Endothelial cell of umbilical vein (primary cell): ENCODE data around the gene KSR1. TPM values are rescaled to one million over a fixed set of nuclear protein-coding genes. Genes with fewer than 3 reads are reported as not detected.

Experiments
- BruUV-seq: library from RNA; stranded (reverse); fragments of 400-500 nt; replicated peaks from 2 replicates; lab custom pipeline; 2021; lab: Mats Ljungman, UMichigan
- CTCF ChIA-PET: fragments of 300-600, 350-600 bp; sonication (Branson Sonifier 250); formaldehyde crosslinking; loops from one replicate; lab custom pipeline; 2021; ENCODE audit warnings: antibody characterized with exemption, inconsistent platforms; lab: Charles Lee
- POLR2A ChIA-PET: fragments of 300-600, 350-600 bp; sonication (Branson Sonifier 250); formaldehyde crosslinking; loops from one replicate; lab custom pipeline; 2021; ENCODE audit warnings: antibody characterized with exemption, inconsistent platforms; lab: Charles Lee
- DNase-seq: peaks from one replicate; pipeline ENCODE4 v3.0.0-alpha.2; 2011; ENCODE audit warnings: low read depth, low spot score
- FAIRE-seq: peaks from 2 replicates; lab custom pipeline; 2011; peaks lifted over from hg19 to GRCh38; lab: Jason Lieb, UNC
- H2AFZ ChIP-seq: 2 replicates; pipeline ENCODE4 v1.6.0; 2012; ENCODE audit warnings: low read depth, low read length, control low read depth, inconsistent platforms
- H3K27ac ChIP-seq: 2 replicates; pipeline ENCODE4 v1.5.1; 2011; ENCODE audit warnings: low read depth, mild to moderate bottlenecking, control low read depth, low read length, moderate library complexity; ENCODE audit not compliant: insufficient read depth
- H3K27me3 ChIP-seq, 2 experiments: 2 replicates each; pipeline versions ENCODE4 v1.6.0 to v1.6.1; 2011; ENCODE audit warnings: low read length in 2 of 2, mixed read lengths in 1 of 2; ENCODE audit not compliant: control insufficient read depth in 2 of 2, insufficient read depth in 2 of 2
- H3K36me3 ChIP-seq, 2 experiments: 2 replicates in 1 of 2; 3 replicates in 1 of 2; pipeline ENCODE4 v1.5.1; 2011; ENCODE audit warnings: low read length in 2 of 2, mild to moderate bottlenecking in 1 of 2, moderate library complexity in 1 of 2; ENCODE audit not compliant: control insufficient read depth in 2 of 2, insufficient read depth in 2 of 2; ENCODE audit errors: extremely low read depth in 1 of 2
- H3K4me1 ChIP-seq: 3 replicates; pipeline ENCODE4 v1.5.1; 2011; ENCODE audit warnings: mild to moderate bottlenecking, low read length; ENCODE audit not compliant: control insufficient read depth, insufficient read depth; ENCODE audit errors: extremely low read depth
- H3K4me2 ChIP-seq: 2 replicates; pipeline ENCODE4 v1.6.1; 2011; ENCODE audit warnings: low read length, control low read depth, mixed read lengths; ENCODE audit not compliant: insufficient read depth
- H3K4me3 ChIP-seq, 3 experiments: fragments of 200-600 bp in 1 of 3; sonication (generic), shearing (Covaris generic) in 1 of 3; replicated peaks in 1 of 3; 2 replicates each; pipeline ENCODE4 v1.5.1; 2011 to 2016; ENCODE audit warnings: control low read depth in 3 of 3, low read length in 3 of 3, mild to moderate bottlenecking in 2 of 3, inconsistent platforms in 1 of 3, low read depth in 1 of 3, moderate library complexity in 1 of 3; ENCODE audit not compliant: insufficient read depth in 1 of 3
- H3K79me2 ChIP-seq: 2 replicates; pipeline ENCODE4 v1.6.0; 2012; ENCODE audit warnings: low read length, inconsistent platforms; ENCODE audit not compliant: control insufficient read depth, insufficient read depth
- H3K9ac ChIP-seq: replicated peaks from 2 replicates; pipeline ENCODE3; 2011; ENCODE audit warnings: low read length, control low read depth; ENCODE audit not compliant: insufficient read depth; ENCODE audit errors: extremely low read depth
- H3K9me1 ChIP-seq: replicated peaks from 3 replicates; pipeline ENCODE4 v1.6.0; 2011; ENCODE audit warnings: mild to moderate bottlenecking, low read length; ENCODE audit not compliant: control insufficient read depth, insufficient read depth; ENCODE audit errors: extremely low read depth
- H3K9me3 ChIP-seq: replicated peaks from 2 replicates; pipeline ENCODE4 v1.5.1; 2012; ENCODE audit warnings: low read length, inconsistent platforms; ENCODE audit not compliant: control insufficient read depth, insufficient read depth
- H4K20me1 ChIP-seq: replicated peaks from 2 replicates; pipeline ENCODE3; 2011; ENCODE audit warnings: mild to moderate bottlenecking, low read length; ENCODE audit not compliant: control insufficient read depth, insufficient read depth; ENCODE audit errors: extremely low read depth
- CTCF ChIP-seq, 2 donors: IDR thresholded peaks; 1 replicate in 1 of 2; 2 replicates in 1 of 2; pipeline ENCODE4 v1.5.1; 2011; ENCODE audit warnings: low read length in 2 of 2, mild to moderate bottlenecking in 2 of 2, moderate library complexity in 2 of 2, control low read depth in 1 of 2, inconsistent platforms in 1 of 2, low read depth in 1 of 2; ENCODE audit not compliant: insufficient read depth in 1 of 2; ENCODE audit errors: extremely low read depth in 1 of 2
- EZH2 ChIP-seq: IDR thresholded peaks from 2 replicates; pipeline ENCODE4 v1.6.1; 2012; ENCODE audit warnings: borderline replicate concordance, low read depth, mild to moderate bottlenecking, moderate library complexity, low read length, inconsistent platforms; ENCODE audit not compliant: severe bottlenecking
- FOS ChIP-seq: IDR thresholded peaks from 2 replicates; pipeline ENCODE4 v1.6.1; 2011; ENCODE audit warnings: mild to moderate bottlenecking, low read length, moderate library complexity, borderline replicate concordance; ENCODE audit not compliant: insufficient read depth
- GATA2 ChIP-seq: IDR thresholded peaks from 2 replicates; pipeline ENCODE4 v1.7.0; 2011; ENCODE audit warnings: low read depth, mild to moderate bottlenecking, moderate library complexity, mixed read lengths, low read length; ENCODE audit not compliant: insufficient read length, insufficient read depth
- JUN ChIP-seq: IDR thresholded peaks from 2 replicates; pipeline ENCODE4 v1.6.1; 2011; ENCODE audit warnings: borderline replicate concordance, low read depth; ENCODE audit not compliant: insufficient read length, insufficient read depth
- MAX ChIP-seq: IDR thresholded peaks from 2 replicates; pipeline ENCODE4 v1.6.1; 2011; ENCODE audit not compliant: insufficient read depth, insufficient read length
- MYC ChIP-seq: IDR thresholded peaks from one replicate; pipeline ENCODE4 v1.6.1; 2011; ENCODE audit warnings: mild to moderate bottlenecking, low read depth, low read length
- POLR2A ChIP-seq: IDR thresholded peaks from 2 replicates; pipeline ENCODE4 v1.6.1; 2012; ENCODE audit warnings: low read depth, mild to moderate bottlenecking, control low read depth, low read length
- POLR2AphosphoS5 ChIP-seq: IDR thresholded peaks from 2 replicates; pipeline ENCODE4 v1.6.1; 2012; ENCODE audit warnings: low read depth, mild to moderate bottlenecking, control low read depth, low read length, moderate library complexity; ENCODE audit not compliant: insufficient read depth
- dilution Hi-C: fragments of 300-500 bp; cut with MboI; formaldehyde crosslinking; loops from one replicate; pipeline ENCODE4 v1.15.0; 2019; ENCODE audit warnings: low sequenced_read_pairs; ENCODE audit not compliant: extremely low pct_ligation_motif_present
- intact Hi-C: fragments of 100-400 bp; cut with micrococcal nuclease; formaldehyde crosslinking; loops from one replicate; pipeline ENCODE4 v1.10.0; 2022
- polyA plus RNA-seq, 4 experiments: library from polyadenylated mRNA; depleted of rRNA in 3 of 4; stranded (reverse) in 3 of 4; unstranded in 1 of 4; fragments of >200 nt; gene quantifications; 2 replicates each; pipeline versions ENCODE4 v1.2.1 to v1.2.3, GENCODE V29; 2011 to 2012; ENCODE audit warnings: missing spikeins in 1 of 4
- total RNA-seq: library from RNA; stranded (reverse); gene quantifications from 2 replicates; pipeline ENCODE4 v1.2.3, GENCODE V29; 2021

KSR1 gene
- total and polyA plus RNA-seq, 2 donors (not counting 3 experiments of a cell fraction or from before 2014, with no cell fraction given): 35.4 to 80.2 TPM

- CTCF ChIA-PET: interaction anchor here (0.8 to 3.4 kb wide), 10 partner anchors 12 to 342 kb away, joined by 3 to 18 read pairs (median 3); partner anchors contain the start of gene KSR1
- DNase-seq: no peak
- Histone ChIP-seq H3K9me1 (no peaks in the 10 kb centered on the region), H3K27ac (peak overlapping the region; percentile 16), H3K9ac (no peak overlapping the region), H2AFZ (no peak overlapping the region), H3K4me1 (peaks cover 17% of the 10 kb centered on the region), H3K4me2 (no peak overlapping the region), H3K4me3 (no peak overlapping the region), H3K36me3 (peaks cover 0 to 10% of the 10 kb centered on the region in 2 experiments), H3K9me3 (no peaks in the 10 kb centered on the region), H3K27me3 (no peaks in the 10 kb centered on the region), H3K79me2 (peaks cover 26% of the 10 kb centered on the region), H4K20me1 (no peaks in the 10 kb centered on the region)
- dilution Hi-C loops (no loop called here), intact Hi-C loops (no loop called here)
- FAIRE-seq: no peak
- POLR2A ChIA-PET: no interaction called here
- no TSS peak for BruUV-seq
- TF ChIP-seq EZH2 (no peak), JUN (no peak), GATA2 (no peak), POLR2AphosphoS5 (no peak), FOS (no peak), CTCF (IDR thresholded peaks at IDR 0.05; ENCODE audit: extremely low read depth in 1 of 2, insufficient read depth in 1 of 2, low read depth in 1 of 2, low read length in 2 of 2) (no peak), MYC (no peak), POLR2A (no peak), MAX (no peak)
These were observed 122.5 kb downstream of the KSR1 start for GRCh38 chr17:27578718-27579085.
